Measurements from ENCODE around the gene ITGAD. TPM values are rescaled to one million over a fixed set of nuclear protein-coding genes. Genes with fewer than 3 reads are reported as not detected.

Gene ITGAD
- total RNA-seq, 3 donors from 2014 or later (not counting 1 experiment from before 2014, with no cell fraction given): 1.0 to 2.9 (median 2.2) TPM

GRCh38 chr16:31371008-31371407 is 22.1 kb upstream of the ITGAD start:
- Histone ChIP-seq H3K27ac (ENCODE audit: low read length) (no peak overlapping the region), H3K27me3 (ENCODE audit: control insufficient read depth, insufficient read depth, low read length) (no peaks in the 10 kb centered on the region), H3K9me3 (ENCODE audit: control insufficient read depth, insufficient read depth, low read length) (no peaks in the 10 kb centered on the region), H3K36me3 (ENCODE audit: control insufficient read depth, insufficient read depth, low read length) (peaks cover 15% of the 10 kb centered on the region), H3K4me3 (ENCODE audit: low read length) (no peak overlapping the region), H3K4me1 (ENCODE audit: control insufficient read depth, insufficient read depth, low read length) (peaks cover 18% of the 10 kb centered on the region)
- intact Hi-C loops (cut with micrococcal nuclease): no loop called here
- Mint-ChIP-seq H3K36me3 (peaks cover 7% of the 10 kb centered on the region), H3K9me3 (no peaks in the 10 kb centered on the region), H3K27me3 (ENCODE audit: low read depth in 2 of 2) (peaks cover 0 to 3% of the 10 kb centered on the region in 2 donors), H3K4me3 (no peak overlapping the region), H3K4me1 (peaks cover 24 to 30% of the 10 kb centered on the region in 2 donors), H3K27ac (no peak overlapping the region)
- DNase-seq: no peak
- TF ChIP-seq, protein P1, sequence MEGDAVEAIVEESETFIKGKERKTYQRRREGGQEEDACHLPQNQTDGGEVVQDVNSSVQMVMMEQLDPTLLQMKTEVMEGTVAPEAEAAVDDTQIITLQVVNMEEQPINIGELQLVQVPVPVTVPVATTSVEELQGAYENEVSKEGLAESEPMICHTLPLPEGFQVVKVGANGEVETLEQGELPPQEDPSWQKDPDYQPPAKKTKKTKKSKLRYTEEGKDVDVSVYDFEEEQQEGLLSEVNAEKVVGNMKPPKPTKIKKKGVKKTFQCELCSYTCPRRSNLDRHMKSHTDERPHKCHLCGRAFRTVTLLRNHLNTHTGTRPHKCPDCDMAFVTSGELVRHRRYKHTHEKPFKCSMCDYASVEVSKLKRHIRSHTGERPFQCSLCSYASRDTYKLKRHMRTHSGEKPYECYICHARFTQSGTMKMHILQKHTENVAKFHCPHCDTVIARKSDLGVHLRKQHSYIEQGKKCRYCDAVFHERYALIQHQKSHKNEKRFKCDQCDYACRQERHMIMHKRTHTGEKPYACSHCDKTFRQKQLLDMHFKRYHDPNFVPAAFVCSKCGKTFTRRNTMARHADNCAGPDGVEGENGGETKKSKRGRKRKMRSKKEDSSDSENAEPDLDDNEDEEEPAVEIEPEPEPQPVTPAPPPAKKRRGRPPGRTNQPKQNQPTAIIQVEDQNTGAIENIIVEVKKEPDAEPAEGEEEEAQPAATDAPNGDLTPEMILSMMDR (IDR thresholded peaks at IDR 0.05): no peak
- ATAC-seq: no peak
- 94% methylated on average over 12 of the region's 12 CpGs for WGBS (ENCODE audit: insufficient coverage)

DNA sequence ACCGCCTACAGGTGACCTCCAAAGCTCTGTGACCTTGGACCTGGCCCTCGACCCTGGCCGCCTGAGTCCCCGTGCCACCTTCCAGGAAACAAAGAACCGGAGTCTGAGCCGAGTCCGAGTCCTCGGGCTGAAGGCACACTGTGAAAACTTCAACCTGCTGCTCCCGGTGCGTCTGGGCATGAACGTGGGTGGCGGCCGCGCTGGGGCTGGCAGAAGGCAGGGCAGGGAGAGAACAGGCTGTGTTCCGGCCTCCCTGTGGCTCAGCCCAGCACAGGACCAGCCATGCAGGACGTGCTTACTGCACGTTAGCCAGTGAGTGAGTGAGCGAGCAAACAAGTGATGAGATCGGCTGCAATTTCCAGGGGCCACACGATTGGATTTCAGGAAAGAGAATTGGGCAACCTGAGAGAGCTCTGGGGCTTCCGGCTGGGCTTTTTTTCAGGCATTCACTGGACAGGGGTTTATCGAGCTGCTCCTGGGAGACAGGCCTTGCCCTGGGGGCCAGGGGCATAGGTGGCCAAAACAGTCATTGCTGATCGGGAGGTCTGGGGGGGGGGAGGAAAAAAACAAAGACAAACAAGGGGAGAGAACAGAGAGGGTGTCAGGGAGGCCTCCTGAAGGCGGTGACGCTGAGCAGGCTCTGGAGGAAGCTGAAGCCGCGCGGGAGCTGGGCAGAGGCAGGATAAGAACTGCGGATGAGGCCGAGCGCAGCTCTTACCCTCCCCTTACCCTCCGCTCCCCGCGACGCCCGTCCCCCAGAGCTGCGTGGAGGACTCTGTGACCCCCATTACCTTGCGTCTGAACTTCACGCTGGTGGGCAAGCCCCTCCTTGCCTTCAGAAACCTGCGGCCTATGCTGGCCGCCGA is 21.3 kb upstream of the ITGAD start:
- intact Hi-C loops (cut with micrococcal nuclease): no loop called here
- H3K27me3 ChIP-seq (ENCODE audit: control insufficient read depth, insufficient read depth, low read length): no peaks in the 10 kb centered on the region
- TF ChIP-seq, protein P1 (IDR thresholded peaks at IDR 0.05): no peak
- WGBS (ENCODE audit: insufficient coverage): 90% methylated on average over 42 of the region's 42 CpGs
- H3K4me1 Mint-ChIP-seq: peaks cover 20 to 26% of the 10 kb centered on the region in 2 donors
- H3K9me3 Mint-ChIP-seq: no peaks in the 10 kb centered on the region
- no peak overlapping the region for H3K4me3 ChIP-seq (ENCODE audit: low read length)
- peaks cover 0 to 3% of the 10 kb centered on the region in 2 donors for H3K27me3 Mint-ChIP-seq (ENCODE audit: low read depth in 2 of 2)
- peaks cover 7% of the 10 kb centered on the region for H3K36me3 Mint-ChIP-seq
- H3K27ac Mint-ChIP-seq: no peak overlapping the region
- H3K4me1 ChIP-seq (ENCODE audit: control insufficient read depth, insufficient read depth, low read length): peaks cover 17% of the 10 kb centered on the region
- DNase-seq (no peak), ATAC-seq (no peak)
- peaks cover 15% of the 10 kb centered on the region for H3K36me3 ChIP-seq (ENCODE audit: control insufficient read depth, insufficient read depth, low read length)
- no peak overlapping the region for H3K27ac ChIP-seq (ENCODE audit: low read length)
- H3K9me3 ChIP-seq (ENCODE audit: control insufficient read depth, insufficient read depth, low read length): no peaks in the 10 kb centered on the region
- H3K4me3 Mint-ChIP-seq: no peak overlapping the region

DNA sequence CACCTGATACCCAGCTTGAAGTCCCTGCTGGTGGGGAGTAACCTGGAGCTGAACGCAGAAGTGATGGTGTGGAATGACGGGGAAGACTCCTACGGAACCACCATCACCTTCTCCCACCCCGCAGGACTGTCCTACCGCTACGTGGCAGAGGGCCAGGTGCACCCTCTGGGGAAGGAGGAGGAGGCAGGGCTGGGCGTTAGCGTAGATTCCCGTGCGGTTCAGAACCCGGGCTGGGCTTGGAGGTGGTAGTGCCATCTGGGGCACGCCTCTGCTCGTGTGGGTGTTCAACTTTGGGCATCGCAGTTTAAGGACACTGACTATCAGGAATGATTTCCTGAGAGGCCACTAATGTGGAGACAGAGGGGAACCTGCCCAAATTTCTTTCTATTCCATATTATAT is 19.9 kb upstream of the ITGAD start:
- no peak overlapping the region for H3K27ac Mint-ChIP-seq
- H3K9me3 ChIP-seq (ENCODE audit: control insufficient read depth, insufficient read depth, low read length): no peaks in the 10 kb centered on the region
- no peak overlapping the region for H3K4me3 ChIP-seq (ENCODE audit: low read length)
- peaks cover 0 to 5% of the 10 kb centered on the region in 2 donors for H3K27me3 Mint-ChIP-seq (ENCODE audit: low read depth in 2 of 2)
- H3K36me3 Mint-ChIP-seq: no peaks in the 10 kb centered on the region
- peaks cover 20 to 27% of the 10 kb centered on the region in 2 donors for H3K4me1 Mint-ChIP-seq
- ATAC-seq (no peak), DNase-seq (no peak)
- H3K4me1 ChIP-seq (ENCODE audit: control insufficient read depth, insufficient read depth, low read length): peaks cover 22% of the 10 kb centered on the region
- H3K27me3 ChIP-seq (ENCODE audit: control insufficient read depth, insufficient read depth, low read length): no peaks in the 10 kb centered on the region
- intact Hi-C loops (cut with micrococcal nuclease): no loop called here
- no peak overlapping the region for H3K4me3 Mint-ChIP-seq
- no peak overlapping the region for H3K27ac ChIP-seq (ENCODE audit: low read length)
- H3K36me3 ChIP-seq (ENCODE audit: control insufficient read depth, insufficient read depth, low read length): peaks cover 22% of the 10 kb centered on the region
- TF ChIP-seq, protein P1 (IDR thresholded peaks at IDR 0.05): no peak
- H3K9me3 Mint-ChIP-seq: no peaks in the 10 kb centered on the region
- WGBS (ENCODE audit: insufficient coverage): 90% methylated on average over 13 of the region's 14 CpGs
